D721Med (cell line): ENCODE results near the gene SKI.

Experiments
- DNase-seq: peaks from one replicate; pipeline ENCODE4 v3.0.0; 2011; ENCODE audit warnings: low spot score; ENCODE audit not compliant: insufficient read length
- FAIRE-seq: peaks from 2 replicates; lab custom pipeline; 2011; peaks lifted over from hg19 to GRCh38; lab: Jason Lieb, UNC
- TF ChIP-seq, protein P1 (sequence below): IDR thresholded peaks from 2 replicates; pipeline ENCODE4 v1.5.1; 2012; ENCODE audit warnings: mild to moderate bottlenecking, control low read depth; ENCODE audit not compliant: insufficient read depth; ENCODE audit errors: missing control alignments

Gene SKI

GRCh38 chr1:2289607-2290006, 61.5 kb downstream of the SKI start:
- TF ChIP-seq, protein P1, sequence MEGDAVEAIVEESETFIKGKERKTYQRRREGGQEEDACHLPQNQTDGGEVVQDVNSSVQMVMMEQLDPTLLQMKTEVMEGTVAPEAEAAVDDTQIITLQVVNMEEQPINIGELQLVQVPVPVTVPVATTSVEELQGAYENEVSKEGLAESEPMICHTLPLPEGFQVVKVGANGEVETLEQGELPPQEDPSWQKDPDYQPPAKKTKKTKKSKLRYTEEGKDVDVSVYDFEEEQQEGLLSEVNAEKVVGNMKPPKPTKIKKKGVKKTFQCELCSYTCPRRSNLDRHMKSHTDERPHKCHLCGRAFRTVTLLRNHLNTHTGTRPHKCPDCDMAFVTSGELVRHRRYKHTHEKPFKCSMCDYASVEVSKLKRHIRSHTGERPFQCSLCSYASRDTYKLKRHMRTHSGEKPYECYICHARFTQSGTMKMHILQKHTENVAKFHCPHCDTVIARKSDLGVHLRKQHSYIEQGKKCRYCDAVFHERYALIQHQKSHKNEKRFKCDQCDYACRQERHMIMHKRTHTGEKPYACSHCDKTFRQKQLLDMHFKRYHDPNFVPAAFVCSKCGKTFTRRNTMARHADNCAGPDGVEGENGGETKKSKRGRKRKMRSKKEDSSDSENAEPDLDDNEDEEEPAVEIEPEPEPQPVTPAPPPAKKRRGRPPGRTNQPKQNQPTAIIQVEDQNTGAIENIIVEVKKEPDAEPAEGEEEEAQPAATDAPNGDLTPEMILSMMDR = no peak
- DNase-seq (no peak), FAIRE-seq (no peak)

GRCh38 chr1:2290171-2290578, 62.1 kb downstream of the SKI start:
- DNase-seq = no peak
- TF ChIP-seq, protein P1 = no peak
- no peak for FAIRE-seq

DNA sequence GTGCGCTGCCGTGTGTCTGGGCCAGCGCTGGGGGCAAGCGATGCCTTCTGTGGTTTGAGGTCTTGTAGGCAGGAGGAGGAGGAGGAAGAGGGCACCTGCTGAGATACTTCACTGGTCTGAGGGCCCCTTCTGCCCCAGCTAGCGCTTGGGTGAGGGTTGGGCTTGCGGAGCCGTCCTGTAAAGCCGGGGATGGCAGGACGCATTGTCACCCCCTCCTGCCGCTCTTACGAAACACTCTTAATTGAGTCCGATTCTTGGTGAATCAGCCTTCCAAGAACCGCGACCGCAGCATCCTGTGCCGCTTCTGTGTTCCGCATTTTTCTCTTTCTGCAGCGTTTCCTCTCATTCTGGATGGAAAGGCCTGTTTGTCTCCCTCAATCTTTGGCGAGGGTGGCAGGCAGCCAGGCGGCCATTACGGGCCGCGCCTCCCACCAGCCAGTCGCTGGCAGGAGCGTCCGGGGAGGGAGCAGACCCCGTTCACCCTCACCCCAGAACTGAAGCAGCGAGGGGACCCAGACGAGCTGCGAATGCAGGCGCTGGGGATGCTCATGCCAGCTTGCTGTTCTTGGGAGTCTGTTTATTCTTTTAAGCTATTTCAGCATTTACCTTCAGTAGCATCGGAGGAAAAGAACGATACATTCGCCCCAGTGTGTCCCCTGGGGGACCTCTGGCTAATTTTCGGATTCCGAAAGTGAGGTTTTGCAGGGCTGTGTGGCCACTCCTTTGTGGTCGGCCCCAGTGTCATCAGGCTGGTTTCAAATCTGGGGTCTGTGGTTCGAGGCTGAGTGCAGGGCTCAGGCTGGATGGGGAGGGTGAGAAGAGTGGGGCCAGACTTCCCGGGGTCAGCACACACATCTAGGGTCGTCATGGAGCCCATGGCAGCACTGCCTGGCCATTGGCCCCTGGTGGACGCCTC, 62.7 kb downstream of the SKI start:
- FAIRE-seq (no peak), DNase-seq (no peak)
- TF ChIP-seq, protein P1 = no peak

DNA sequence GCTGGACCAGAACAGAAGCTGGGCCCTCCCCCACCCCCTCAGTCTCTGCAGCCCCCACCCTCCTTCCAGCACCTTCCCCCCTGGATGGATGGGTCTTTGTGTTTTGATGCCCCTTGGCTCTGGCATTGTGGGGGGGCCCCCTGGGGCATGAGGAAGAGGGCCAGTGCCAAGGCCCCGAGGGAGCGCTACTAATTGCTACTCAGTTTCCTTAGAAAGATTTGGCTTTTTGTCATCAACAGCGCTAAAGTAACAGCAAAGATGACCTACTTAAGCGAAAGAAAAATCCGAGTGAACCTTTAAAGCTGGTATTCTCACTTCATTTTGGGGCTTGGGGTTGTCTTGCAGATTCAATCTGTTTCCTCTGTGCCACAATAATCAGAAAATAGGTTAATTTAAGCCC, 63.5 kb downstream of the SKI start:
- no peak for FAIRE-seq
- TF ChIP-seq, protein P1 = no peak
- DNase-seq = no peak

GRCh38 chr1:2292725-2293450, 64.8 kb downstream of the SKI start:
- FAIRE-seq = no peak
- TF ChIP-seq, protein P1 = no peak

GRCh38 chr1:2294033-2294724, 66.1 kb downstream of the SKI start:
- DNase-seq = no peak
- TF ChIP-seq, protein P1 = no peak
- no peak for FAIRE-seq

More at GRCh38 chr1:2292725-2293450, 64.8 kb downstream of the SKI start:
- DNase-seq = no peak
